Right atrium auricular region (tissue), 2 donors: ENCODE measurements around the gene AHSP. TPM values are rescaled to one million over a fixed set of nuclear protein-coding genes. Genes with fewer than 3 reads are reported as not detected.
"Not testable (repeated sequence)": the region's sequence is repeated elsewhere in the genome, so short reads cannot be mapped to it uniquely, and the experiment has no call there.

ENCODE experiments used
- DNase-seq: peaks from one replicate; pipeline ENCODE4 v3.0.0-alpha.2; 2019; ENCODE audit warnings: low spot score
- H3K27ac ChIP-seq, 2 donors: fragments of 200-600 bp; sonication (generic); 1 replicate in 1 of 2; 2 replicates in 1 of 2; pipeline ENCODE4 v1.5.1; 2016 to 2019
- H3K27me3 ChIP-seq, 2 donors: fragments of 200-600 bp; sonication (generic); one replicate each; pipeline versions ENCODE4 v1.5.1 to v1.6.0; 2017 to 2019
- H3K36me3 ChIP-seq: fragments of 200-600 bp; sonication (generic); one replicate; pipeline ENCODE4 v1.5.1; 2016
- H3K4me1 ChIP-seq, 2 donors: fragments of 200-600 bp; sonication (generic); one replicate each; pipeline versions ENCODE4 v1.5.1 to v1.6.0; 2017 to 2019
- H3K4me3 ChIP-seq, 2 donors: fragments of 200-600 bp; sonication (generic); 1 replicate in 1 of 2; 2 replicates in 1 of 2; pipeline ENCODE4 v1.5.1; 2017 to 2019; ENCODE audit warnings: mild to moderate bottlenecking in 1 of 2, moderate library complexity in 1 of 2
- H3K9me3 ChIP-seq, 2 donors: fragments of 200-600 bp; sonication (generic); one replicate each; pipeline ENCODE4 v1.5.1; 2019
- CTCF ChIP-seq, 2 donors: fragments of 200-600 bp; sonication (generic); IDR thresholded peaks; one replicate each; pipeline ENCODE4 v1.5.1; 2019; ENCODE audit warnings: antibody characterized with exemption in 2 of 2
- total RNA-seq, 2 donors: library from RNA; depleted of rRNA; stranded (reverse); fragments of >200 nt; gene quantifications; one replicate each; pipeline ENCODE4 v1.1.0, GENCODE V29; 2016

AHSP gene
- 1 to 10 TPM; 1.1 to 2.3 TPM for total RNA-seq

- no peaks in the 10 kb centered on the region for H3K36me3 ChIP-seq
- H3K4me3 ChIP-seq, result peak within 1 kb of the TSS in 1 of 2 donors; percentile 49
- no peak for DNase-seq
- no peaks in the 10 kb centered on the region for H3K27me3 ChIP-seq
- TF ChIP-seq CTCF (IDR thresholded peaks at IDR 0.05), result no peak
- peaks cover 0 to 15% of the 10 kb centered on the region in 2 donors for H3K4me1 ChIP-seq
- H3K9me3 ChIP-seq, result no peaks in the 10 kb centered on the region
- H3K27ac ChIP-seq, result no peak within 1 kb of the TSS
These were observed at the start of gene AHSP for GRCh38 chr16:31527734-31528274. Gene AHSP (plus strand): TSS chr16:31527900. CDS start chr16:31528140, 240 bp downstream.

GRCh38 chr16:31478956-31479355, 48.7 kb upstream of the AHSP start:
- Histone ChIP-seq H3K27ac (no peak overlapping the region), H3K9me3 (no peaks in the 10 kb centered on the region), H3K4me3 (no peak overlapping the region), H3K36me3 (peaks cover 44% of the 10 kb centered on the region), H3K4me1 (peaks cover 0 to 21% of the 10 kb centered on the region in 2 donors), H3K27me3 (no peaks in the 10 kb centered on the region)
- TF ChIP-seq CTCF (IDR thresholded peaks at IDR 0.05), result no peak
- no peak for DNase-seq

- no peak for DNase-seq
- H3K27ac ChIP-seq, result no peak overlapping the region
- H3K27me3 ChIP-seq, result no peaks in the 10 kb centered on the region
- no peak for TF ChIP-seq CTCF (IDR thresholded peaks at IDR 0.05)
- H3K36me3 ChIP-seq, result peaks cover 36% of the 10 kb centered on the region
- H3K4me3 ChIP-seq, result no peak overlapping the region
- H3K9me3 ChIP-seq, result no peaks in the 10 kb centered on the region
- H3K4me1 ChIP-seq, result peaks cover 0 to 18% of the 10 kb centered on the region in 2 donors
These were observed 47.9 kb upstream of the AHSP start for GRCh38 chr16:31479751-31480150.

GRCh38 chr16:31480851-31481536, 46.7 kb upstream of the AHSP start:
- no peaks in the 10 kb centered on the region for H3K9me3 ChIP-seq
- H3K4me3 ChIP-seq, result no peak overlapping the region
- no peak overlapping the region for H3K27ac ChIP-seq
- peaks cover 0 to 18% of the 10 kb centered on the region in 2 donors for H3K4me1 ChIP-seq
- H3K36me3 ChIP-seq, result peaks cover 24% of the 10 kb centered on the region
- H3K27me3 ChIP-seq, result no peaks in the 10 kb centered on the region
- no peak for DNase-seq
- no peak for TF ChIP-seq CTCF (IDR thresholded peaks at IDR 0.05)

GRCh38 chr16:31483081-31483480, 44.6 kb upstream of the AHSP start, which contains the start of gene SLC5A2:
Gene SLC5A2 (plus strand): TSS chr16:31483123. CDS start chr16:31483137, 14 bp downstream.
- no peak for TF ChIP-seq CTCF (IDR thresholded peaks at IDR 0.05)
- H3K27ac ChIP-seq, result no peak within 1 kb of the TSS

GRCh38 chr16:31484048-31484447, 43.7 kb upstream of the AHSP start:
- not testable (repeated sequence) for DNase-seq, H3K9me3 ChIP-seq, H3K27me3 ChIP-seq, H3K36me3 ChIP-seq, H3K27ac ChIP-seq, H3K4me3 ChIP-seq
- peaks cover 0 to 37% of the 10 kb centered on the region in 2 donors for H3K4me1 ChIP-seq

More at GRCh38 chr16:31483081-31483480, 44.6 kb upstream of the AHSP start, which contains the start of gene SLC5A2:
- H3K4me3 ChIP-seq, result no peak within 1 kb of the TSS
- H3K36me3 ChIP-seq, result peaks cover 3% of the 10 kb centered on the region
- no peak for DNase-seq
- no peaks in the 10 kb centered on the region for H3K27me3 ChIP-seq
- H3K4me1 ChIP-seq, result peaks cover 0 to 29% of the 10 kb centered on the region in 2 donors
- H3K9me3 ChIP-seq, result no peaks in the 10 kb centered on the region
